Uterus (tissue), 4 donors: ENCODE results near the gene DTD1. TPM values are rescaled to one million over a fixed set of nuclear protein-coding genes. Genes with fewer than 3 reads are reported as not detected.

Experiments used
- DNase-seq, 2 donors: peaks; one replicate each; pipeline ENCODE4 v3.0.0-alpha.2; 2019 to 2020
- H3K27ac ChIP-seq, 2 donors: fragments of 200-600 bp; sonication (generic); 1 replicate in 1 of 2; 2 replicates in 1 of 2; pipeline ENCODE4 v1.5.1; 2016 to 2018
- H3K27me3 ChIP-seq, 2 donors: fragments of 200-600 bp; sonication (generic); one replicate each; pipeline ENCODE4 v1.5.1; 2018 to 2019; ENCODE audit warnings: control low read depth in 1 of 2
- H3K36me3 ChIP-seq, 2 donors: fragments of 200-600 bp; sonication (generic); one replicate each; pipeline ENCODE4 v1.5.1; 2019; ENCODE audit warnings: control low read depth in 1 of 2
- H3K4me1 ChIP-seq, 2 donors: fragments of 200-600 bp; sonication (generic); one replicate each; pipeline ENCODE4 v1.5.1; 2018 to 2019; ENCODE audit warnings: control low read depth in 1 of 2
- H3K4me3 ChIP-seq, 2 donors: fragments of 200-600 bp; sonication (generic); 1 replicate in 1 of 2; 2 replicates in 1 of 2; pipeline ENCODE4 v1.5.1; 2018 to 2019; ENCODE audit warnings: mild to moderate bottlenecking in 1 of 2
- H3K9me3 ChIP-seq, 2 donors: fragments of 200-600 bp; sonication (generic); one replicate each; pipeline ENCODE4 v1.5.1; 2019; ENCODE audit warnings: control low read depth in 1 of 2
- POLR2A ChIP-seq, 2 donors: fragments of 450-650 bp; IDR thresholded peaks; one replicate each; pipeline ENCODE4 v1.6.1; 2016; ENCODE audit warnings: antibody characterized with exemption in 2 of 2, mild to moderate bottlenecking in 1 of 2, moderate library complexity in 1 of 2
- intact Hi-C: fragments of 100-400 bp; cut with DNase I; formaldehyde crosslinking; loops from one replicate; pipeline ENCODE4 v1.15.1; 2023; ENCODE audit warnings: low total_unique reads
- total RNA-seq, 4 donors: library from RNA; depleted of rRNA in 3 of 4; stranded (reverse); fragments of >200 nt in 3 of 4; gene quantifications; one replicate each; pipeline versions ENCODE4 v1.1.0 to v1.2.4, GENCODE V29; 2014 to 2023
- TF ChIP-seq, protein P1 (sequence below), 4 experiments: fragments of 200-600 bp in 2 of 4; fragments of 450-650 bp in 2 of 4; sonication (generic) in 2 of 4; IDR thresholded peaks; one replicate each; pipeline ENCODE4 v1.5.1; 2016 to 2019; ENCODE audit warnings: antibody characterized with exemption in 4 of 4, mild to moderate bottlenecking in 2 of 4, moderate library complexity in 1 of 4
- donor health status: DM: yes; HTN: yes; CAD: no.

The DTD1 gene
- total RNA-seq, 4 donors from 2014 or later = 23.4 to 38.3 (median 30.7) TPM

DNA sequence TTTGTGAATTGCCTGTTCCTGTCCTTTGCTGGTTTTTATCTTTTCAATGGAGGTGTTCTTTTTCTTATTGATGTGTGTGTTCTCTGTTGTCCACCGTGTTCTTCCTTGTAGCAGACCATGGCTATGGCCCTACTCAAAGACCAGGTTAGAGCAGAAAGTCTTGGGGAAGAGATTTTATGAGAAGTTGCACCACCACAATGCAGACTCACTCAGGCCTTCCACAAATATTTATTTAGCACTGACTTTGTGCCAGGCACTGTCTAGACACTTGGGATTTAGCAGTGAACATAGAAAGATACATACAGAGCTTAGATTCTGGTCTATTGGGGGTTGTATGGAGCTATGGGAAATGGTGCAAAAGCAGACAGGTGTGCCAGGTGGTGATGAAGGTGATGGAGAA, 98.8 kb downstream of the DTD1 start:
- no peaks in the 10 kb centered on the region for H3K36me3 ChIP-seq
- no peaks in the 10 kb centered on the region for H3K27me3 ChIP-seq
- intact Hi-C loops = no loop called here
- no peak overlapping the region for H3K27ac ChIP-seq
- H3K4me3 ChIP-seq = no peak overlapping the region
- no peak for DNase-seq
- no peaks in the 10 kb centered on the region for H3K9me3 ChIP-seq
- TF ChIP-seq, protein P1, sequence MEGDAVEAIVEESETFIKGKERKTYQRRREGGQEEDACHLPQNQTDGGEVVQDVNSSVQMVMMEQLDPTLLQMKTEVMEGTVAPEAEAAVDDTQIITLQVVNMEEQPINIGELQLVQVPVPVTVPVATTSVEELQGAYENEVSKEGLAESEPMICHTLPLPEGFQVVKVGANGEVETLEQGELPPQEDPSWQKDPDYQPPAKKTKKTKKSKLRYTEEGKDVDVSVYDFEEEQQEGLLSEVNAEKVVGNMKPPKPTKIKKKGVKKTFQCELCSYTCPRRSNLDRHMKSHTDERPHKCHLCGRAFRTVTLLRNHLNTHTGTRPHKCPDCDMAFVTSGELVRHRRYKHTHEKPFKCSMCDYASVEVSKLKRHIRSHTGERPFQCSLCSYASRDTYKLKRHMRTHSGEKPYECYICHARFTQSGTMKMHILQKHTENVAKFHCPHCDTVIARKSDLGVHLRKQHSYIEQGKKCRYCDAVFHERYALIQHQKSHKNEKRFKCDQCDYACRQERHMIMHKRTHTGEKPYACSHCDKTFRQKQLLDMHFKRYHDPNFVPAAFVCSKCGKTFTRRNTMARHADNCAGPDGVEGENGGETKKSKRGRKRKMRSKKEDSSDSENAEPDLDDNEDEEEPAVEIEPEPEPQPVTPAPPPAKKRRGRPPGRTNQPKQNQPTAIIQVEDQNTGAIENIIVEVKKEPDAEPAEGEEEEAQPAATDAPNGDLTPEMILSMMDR (IDR thresholded peaks at IDR 0.05) = no peak
- TF ChIP-seq POLR2A (IDR thresholded peaks at IDR 0.05) = no peak
- H3K4me1 ChIP-seq = no peaks in the 10 kb centered on the region

DNA sequence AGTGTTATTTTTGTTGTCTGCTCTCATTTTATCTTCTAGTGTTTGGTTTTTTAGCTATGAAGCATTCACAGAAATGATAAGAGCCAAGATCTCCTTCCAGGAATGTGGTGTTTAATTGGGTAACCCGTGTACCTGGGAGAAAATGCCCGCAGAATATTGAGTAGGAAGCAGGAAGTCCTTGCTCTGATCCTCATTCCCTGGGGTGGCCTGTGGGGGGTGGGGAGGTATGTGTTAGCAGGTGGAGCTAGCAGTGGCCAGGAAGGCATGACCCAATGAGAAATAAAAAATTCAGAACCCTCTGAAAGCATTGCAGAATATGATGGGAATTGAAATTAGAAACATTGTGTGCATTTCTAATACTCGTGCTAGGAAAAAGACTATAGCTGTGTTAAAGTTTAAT, 100.8 kb downstream of the DTD1 start:
- no peak for DNase-seq
- Histone ChIP-seq H3K27me3 (no peaks in the 10 kb centered on the region), H3K9me3 (no peaks in the 10 kb centered on the region), H3K4me1 (no peaks in the 10 kb centered on the region), H3K4me3 (no peak overlapping the region), H3K27ac (no peak overlapping the region), H3K36me3 (no peaks in the 10 kb centered on the region)
- intact Hi-C loops = no loop called here
- TF ChIP-seq, protein P1 (IDR thresholded peaks at IDR 0.05) = no peak
- TF ChIP-seq POLR2A (IDR thresholded peaks at IDR 0.05) = no peak

DNA sequence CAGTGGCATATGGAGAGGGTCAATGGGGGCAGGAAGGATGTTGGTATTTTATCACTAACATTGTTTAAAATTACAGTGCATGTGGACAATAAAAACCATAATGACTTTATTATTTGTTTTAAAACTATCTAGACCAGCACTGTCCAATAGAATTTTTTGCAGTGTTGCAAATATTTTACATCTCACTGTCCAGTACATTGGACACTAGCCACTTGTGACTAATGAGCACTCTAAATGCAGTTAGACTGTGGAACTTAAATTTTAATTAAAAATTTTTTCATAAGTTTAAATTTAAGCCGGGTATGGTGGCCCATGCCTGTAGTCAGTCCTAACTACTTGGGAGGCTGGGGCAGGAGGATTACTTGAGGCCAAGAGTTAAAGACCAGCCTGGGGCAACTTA, 101.7 kb downstream of the DTD1 start:
- intact Hi-C loops = no loop called here
- no peak for DNase-seq
- H3K27ac ChIP-seq = no peak overlapping the region
- TF ChIP-seq, protein P1 (IDR thresholded peaks at IDR 0.05) = no peak
- no peak for TF ChIP-seq POLR2A (IDR thresholded peaks at IDR 0.05)
- no peaks in the 10 kb centered on the region for H3K36me3 ChIP-seq
- no peaks in the 10 kb centered on the region for H3K27me3 ChIP-seq
- no peak overlapping the region for H3K4me3 ChIP-seq
- no peaks in the 10 kb centered on the region for H3K9me3 ChIP-seq
- no peaks in the 10 kb centered on the region for H3K4me1 ChIP-seq

DNA sequence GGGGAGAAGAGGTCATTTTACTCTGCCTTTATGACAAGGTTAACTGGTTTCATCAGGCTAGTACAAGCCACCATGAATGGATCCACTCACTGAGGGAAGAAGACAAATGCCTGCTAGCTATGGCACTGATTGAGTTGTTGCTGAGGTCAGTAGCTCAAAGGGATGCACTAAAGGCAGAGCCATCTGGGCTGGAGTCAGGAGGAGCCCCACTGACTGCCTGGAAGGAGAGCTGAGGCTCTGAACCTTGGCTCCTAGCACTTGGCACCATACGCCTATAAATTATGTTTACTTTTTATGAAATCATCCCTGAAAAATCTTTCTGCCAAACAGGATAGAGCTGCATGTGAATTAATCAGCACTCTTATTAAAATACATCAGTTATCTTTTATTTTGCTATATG, 104.6 kb downstream of the DTD1 start:
- no peaks in the 10 kb centered on the region for H3K9me3 ChIP-seq
- H3K36me3 ChIP-seq = no peaks in the 10 kb centered on the region
- no peak overlapping the region for H3K4me3 ChIP-seq
- H3K27ac ChIP-seq = no peak overlapping the region
- no peak for DNase-seq
- no peaks in the 10 kb centered on the region for H3K27me3 ChIP-seq
- intact Hi-C loops = no loop called here
- TF ChIP-seq, protein P1 (IDR thresholded peaks at IDR 0.05) = no peak
- TF ChIP-seq POLR2A (IDR thresholded peaks at IDR 0.05) = no peak
- no peaks in the 10 kb centered on the region for H3K4me1 ChIP-seq

DNA sequence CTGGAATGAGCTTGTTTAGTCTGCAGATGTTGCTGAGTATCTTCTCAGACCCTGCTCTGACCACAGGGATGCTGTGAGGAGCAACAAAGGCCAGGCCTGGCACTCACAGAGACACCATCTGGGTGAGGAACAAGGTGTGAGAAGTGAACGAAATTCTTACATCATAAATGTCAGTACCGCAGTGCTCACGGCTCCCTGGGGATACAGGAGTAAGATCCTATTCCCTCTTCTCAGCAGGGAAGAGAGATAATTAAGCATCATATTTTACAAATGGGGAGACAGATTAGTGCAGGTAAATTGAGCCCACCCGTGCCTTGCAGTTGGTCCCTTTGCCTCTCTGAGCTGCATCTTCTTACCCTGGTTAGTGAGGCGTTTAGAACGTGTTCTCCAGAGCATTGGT, 106.2 kb downstream of the DTD1 start:
- intact Hi-C loops = no loop called here
- Histone ChIP-seq H3K4me3 (no peak overlapping the region), H3K36me3 (no peaks in the 10 kb centered on the region), H3K27me3 (no peaks in the 10 kb centered on the region), H3K4me1 (no peaks in the 10 kb centered on the region), H3K27ac (no peak overlapping the region), H3K9me3 (no peaks in the 10 kb centered on the region)
- DNase-seq = no peak
- no peak for TF ChIP-seq POLR2A (IDR thresholded peaks at IDR 0.05)
- TF ChIP-seq, protein P1 (IDR thresholded peaks at IDR 0.05) = no peak
